Measurements from ENCODE around the gene ACSL6.

The ACSL6 gene

GRCh38 chr5:132017738-132018625 is 6.5 kb upstream of the ACSL6 start:
- Histone ChIP-seq H3K4me1 (ENCODE audit: insufficient read depth, low read length, poor library complexity, severe bottlenecking) (no peaks in the 10 kb centered on the region), H3K27me3 (ENCODE audit: insufficient read depth, low read length, poor library complexity, severe bottlenecking) (no peaks in the 10 kb centered on the region), H3K79me2 (ENCODE audit: insufficient read depth, low read length) (no peaks in the 10 kb centered on the region), H3F3A (ENCODE audit: low read depth) (no peaks in the 10 kb centered on the region), H3K9me2 (replicated peaks; ENCODE audit: low read depth, low read length) (no peaks in the 10 kb centered on the region), H3K9me3 (ENCODE audit: insufficient read depth, low read depth, low read length) (no peaks in the 10 kb centered on the region), H3K36me3 (ENCODE audit: insufficient read depth, low read length) (no peaks in the 10 kb centered on the region), H3K4me2 (ENCODE audit: low read depth, low read length, poor library complexity, severe bottlenecking) (no peak overlapping the region), H4K20me1 (ENCODE audit: insufficient read depth, low read length, poor library complexity, severe bottlenecking) (no peaks in the 10 kb centered on the region), H2AFZ (ENCODE audit: low read length) (no peak overlapping the region), H3K4me3 (ENCODE audit: low read length, poor library complexity, severe bottlenecking) (no peak overlapping the region), H3K9ac (ENCODE audit: low read depth, low read length, poor library complexity, severe bottlenecking) (no peak overlapping the region)
- TF ChIP-seq CTCF (conservative IDR thresholded peaks at IDR 0.05; ENCODE audit: low read length) (no peak), EZH2phosphoT487 (IDR thresholded peaks at IDR 0.05; ENCODE audit: borderline replicate concordance) (no peak)

- Histone ChIP-seq H3K4me2 (ENCODE audit: low read depth, low read length, poor library complexity, severe bottlenecking) (no peak overlapping the region), H2AFZ (ENCODE audit: low read length) (no peak overlapping the region), H3K9me3 (ENCODE audit: insufficient read depth, low read depth, low read length) (no peaks in the 10 kb centered on the region), H3K79me2 (ENCODE audit: insufficient read depth, low read length) (no peaks in the 10 kb centered on the region), H3K4me1 (ENCODE audit: insufficient read depth, low read length, poor library complexity, severe bottlenecking) (no peaks in the 10 kb centered on the region), H3F3A (ENCODE audit: low read depth) (no peaks in the 10 kb centered on the region), H3K9ac (ENCODE audit: low read depth, low read length, poor library complexity, severe bottlenecking) (no peak overlapping the region), H3K27me3 (ENCODE audit: insufficient read depth, low read length, poor library complexity, severe bottlenecking) (no peaks in the 10 kb centered on the region), H4K20me1 (ENCODE audit: insufficient read depth, low read length, poor library complexity, severe bottlenecking) (no peaks in the 10 kb centered on the region), H3K4me3 (ENCODE audit: low read length, poor library complexity, severe bottlenecking) (no peak overlapping the region), H3K9me2 (replicated peaks; ENCODE audit: low read depth, low read length) (no peaks in the 10 kb centered on the region), H3K36me3 (ENCODE audit: insufficient read depth, low read length) (no peaks in the 10 kb centered on the region)
- TF ChIP-seq CTCF (conservative IDR thresholded peaks at IDR 0.05; ENCODE audit: low read length), result no peak
- no peak for TF ChIP-seq EZH2phosphoT487 (IDR thresholded peaks at IDR 0.05; ENCODE audit: borderline replicate concordance)
Observed at GRCh38 chr5:132017316-132017715, 5.9 kb upstream of the ACSL6 start.

- Histone ChIP-seq H3K4me1 (ENCODE audit: insufficient read depth, low read length, poor library complexity, severe bottlenecking) (no peaks in the 10 kb centered on the region), H2AFZ (ENCODE audit: low read length) (no peak overlapping the region), H3K4me2 (ENCODE audit: low read depth, low read length, poor library complexity, severe bottlenecking) (no peak overlapping the region), H3K36me3 (ENCODE audit: insufficient read depth, low read length) (no peaks in the 10 kb centered on the region), H3K4me3 (ENCODE audit: low read length, poor library complexity, severe bottlenecking) (no peak overlapping the region), H3K9me3 (ENCODE audit: insufficient read depth, low read depth, low read length) (no peaks in the 10 kb centered on the region), H3K9ac (ENCODE audit: low read depth, low read length, poor library complexity, severe bottlenecking) (no peak overlapping the region), H3K9me2 (replicated peaks; ENCODE audit: low read depth, low read length) (no peaks in the 10 kb centered on the region), H3K79me2 (ENCODE audit: insufficient read depth, low read length) (no peaks in the 10 kb centered on the region), H3F3A (ENCODE audit: low read depth) (no peaks in the 10 kb centered on the region), H3K27me3 (ENCODE audit: insufficient read depth, low read length, poor library complexity, severe bottlenecking) (no peaks in the 10 kb centered on the region), H4K20me1 (ENCODE audit: insufficient read depth, low read length, poor library complexity, severe bottlenecking) (no peaks in the 10 kb centered on the region)
- TF ChIP-seq CTCF (conservative IDR thresholded peaks at IDR 0.05; ENCODE audit: low read length) (no peak), EZH2phosphoT487 (IDR thresholded peaks at IDR 0.05; ENCODE audit: borderline replicate concordance) (no peak)
Observed at GRCh38 chr5:132016721-132017250, 5.3 kb upstream of the ACSL6 start.

All from Loucy (cell line).